Natural killer cell (primary cell): Measurements from ENCODE around the gene CTAG1B. TPM values are rescaled to one million over a fixed set of nuclear protein-coding genes. Genes with fewer than 3 reads are reported as not detected.

Experiments used
- ATAC-seq, 3 donors: fragments of 150-1000 bp in 2 of 3; fragments of 200-7000 bp in 1 of 3; cut with Tn5 transposase; 1 replicate in 1 of 3; 2 replicates in 2 of 3; pipeline ENCODE4 v1.10.0; 2021; ENCODE audit warnings: mild to moderate bottlenecking in 2 of 3, moderate library complexity in 2 of 3
- DNase-seq, 2 donors: peaks; one replicate each; pipeline versions ENCODE4 v3.0.0 to v3.0.0-alpha.2; 2013 to 2021; ENCODE audit warnings: mixed read lengths in 1 of 2
- H3K27ac ChIP-seq: one replicate; pipeline ENCODE4 v1.5.1; 2013; ENCODE audit warnings: mild to moderate bottlenecking, low read length
- H3K27me3 ChIP-seq: one replicate; pipeline ENCODE4 v1.6.1; 2013; ENCODE audit warnings: low read length; ENCODE audit not compliant: control insufficient read depth, insufficient read depth
- H3K36me3 ChIP-seq: one replicate; pipeline ENCODE4 v1.6.1; 2013; ENCODE audit warnings: low read length; ENCODE audit not compliant: control insufficient read depth, insufficient read depth
- H3K4me1 ChIP-seq: one replicate; pipeline ENCODE4 v1.6.1; 2013; ENCODE audit warnings: low read length; ENCODE audit not compliant: control insufficient read depth, insufficient read depth
- H3K4me3 ChIP-seq: one replicate; pipeline ENCODE4 v1.5.1; 2013; ENCODE audit warnings: low read length
- H3K9me3 ChIP-seq: one replicate; pipeline ENCODE4 v1.6.1; 2013; ENCODE audit warnings: low read length; ENCODE audit not compliant: control insufficient read depth, insufficient read depth
- H3K27ac Mint-ChIP-seq, 2 donors: one replicate each; pipeline ENCODE4 v1.8.0; 2022; ENCODE audit warnings: mild to moderate bottlenecking in 2 of 2, mixed read lengths in 2 of 2, moderate library complexity in 1 of 2
- H3K27me3 Mint-ChIP-seq, 2 donors: one replicate each; pipeline ENCODE4 v1.8.0; 2022; ENCODE audit warnings: low read depth in 2 of 2, mixed read lengths in 2 of 2
- H3K36me3 Mint-ChIP-seq: one replicate; pipeline ENCODE4 v1.8.0; 2022; ENCODE audit warnings: mixed read lengths
- H3K4me1 Mint-ChIP-seq, 2 donors: one replicate each; pipeline ENCODE4 v1.8.0; 2022; ENCODE audit warnings: mixed read lengths in 2 of 2
- H3K4me3 Mint-ChIP-seq: one replicate; pipeline ENCODE4 v1.8.0; 2022; ENCODE audit warnings: mild to moderate bottlenecking, moderate library complexity, mixed read lengths
- H3K9me3 Mint-ChIP-seq, 2 donors: one replicate each; pipeline ENCODE4 v1.8.0; 2022; ENCODE audit warnings: mixed read lengths in 2 of 2
- CTCF ChIP-seq: fragments of 200-600 bp; IDR thresholded peaks from one replicate; pipeline ENCODE4 v1.8.0; 2022; ENCODE audit warnings: antibody characterized with exemption
- WGBS: methylation state at CpG from one replicate; pipeline ENCODE4 v1.1.7; 2013; ENCODE audit warnings: missing lambda C conversion rate; ENCODE audit not compliant: insufficient coverage; 5-methylcytosine and 5-hydroxymethylcytosine counted together
- intact Hi-C: fragments of 100-400 bp; cut with micrococcal nuclease; formaldehyde crosslinking; loops from one replicate; pipeline ENCODE4 v1.14.2; 2022
- total RNA-seq, 4 donors: library from RNA; stranded (reverse); fragments of 120-200 nt in 1 of 4; gene quantifications; one replicate each; pipeline versions ENCODE4 v1.2.3 to v1.2.4, GENCODE V29; 2013 to 2022

The CTAG1B gene
- total RNA-seq, 3 donors from 2014 or later (not counting 1 experiment from before 2014, with no cell fraction given): not detected

GRCh38 chrX:154607370-154607769 lies 11.7 kb downstream of the CTAG1B start:
- Histone ChIP-seq H3K9me3 (no peaks in the 10 kb centered on the region), H3K27ac (no peak overlapping the region), H3K4me3 (no peak overlapping the region), H3K27me3 (no peaks in the 10 kb centered on the region), H3K36me3 (no peaks in the 10 kb centered on the region), H3K4me1 (no peaks in the 10 kb centered on the region)
- no peaks in the 10 kb centered on the region for H3K9me3 Mint-ChIP-seq
- WGBS: 84% methylated on average over 5 of the region's 6 CpGs
- H3K27me3 Mint-ChIP-seq: no peaks in the 10 kb centered on the region
- peaks cover 6 to 9% of the 10 kb centered on the region in 2 donors for H3K4me1 Mint-ChIP-seq
- ATAC-seq (no peak), DNase-seq (no peak)
- no peak for TF ChIP-seq CTCF
- intact Hi-C loops: no loop called here
- H3K36me3 Mint-ChIP-seq: no peaks in the 10 kb centered on the region
- H3K4me3 Mint-ChIP-seq: no peak overlapping the region
- H3K27ac Mint-ChIP-seq: no peak overlapping the region

- no peak for ATAC-seq
- no peaks in the 10 kb centered on the region for H3K27me3 ChIP-seq
- H3K9me3 ChIP-seq: no peaks in the 10 kb centered on the region
- no peaks in the 10 kb centered on the region for H3K36me3 ChIP-seq
- Mint-ChIP-seq H3K36me3 (no peaks in the 10 kb centered on the region), H3K27me3 (peaks cover 2 to 6% of the 10 kb centered on the region in 2 donors), H3K9me3 (no peaks in the 10 kb centered on the region), H3K4me1 (peaks cover 6 to 9% of the 10 kb centered on the region in 2 donors), H3K27ac (no peak overlapping the region), H3K4me3 (no peak overlapping the region)
- no peak for DNase-seq
- 94% methylated on average over 6 of the region's 6 CpGs for WGBS
- no peak overlapping the region for H3K4me3 ChIP-seq
- intact Hi-C loops: no loop called here
- no peak overlapping the region for H3K27ac ChIP-seq
- H3K4me1 ChIP-seq: no peaks in the 10 kb centered on the region
- TF ChIP-seq CTCF: no peak
These were observed 13.5 kb downstream of the CTAG1B start for GRCh38 chrX:154605566-154605965.

- Histone ChIP-seq H3K27me3 (no peaks in the 10 kb centered on the region), H3K9me3 (no peaks in the 10 kb centered on the region), H3K4me1 (peaks cover 4% of the 10 kb centered on the region), H3K27ac (no peak overlapping the region), H3K36me3 (no peaks in the 10 kb centered on the region), H3K4me3 (no peak overlapping the region)
- ATAC-seq: no peak
- no peaks in the 10 kb centered on the region for H3K36me3 Mint-ChIP-seq
- 80% methylated on average over 13 of the region's 13 CpGs for WGBS
- H3K27ac Mint-ChIP-seq: no peak overlapping the region
- peaks cover 2 to 6% of the 10 kb centered on the region in 2 donors for H3K27me3 Mint-ChIP-seq
- no peak for DNase-seq
- H3K4me1 Mint-ChIP-seq: peaks cover 6 to 16% of the 10 kb centered on the region in 2 donors
- no peak for TF ChIP-seq CTCF
- H3K4me3 Mint-ChIP-seq: no peak overlapping the region
- intact Hi-C loops: no loop called here
- no peaks in the 10 kb centered on the region for H3K9me3 Mint-ChIP-seq
These were observed 15.3 kb downstream of the CTAG1B start for GRCh38 chrX:154603438-154604430.
